Ovary (tissue), 3 donors: ENCODE measurements around the gene GTF2IRD2.
"Not testable (repeated sequence)": the region's sequence is repeated elsewhere in the genome, so short reads cannot be mapped to it uniquely, and the experiment has no call there.

Experiments used
- CTCF ChIP-seq, 3 donors: fragments of 450-650 bp in 2 of 3; fragments of 200-600 bp in 1 of 3; IDR thresholded peaks; one replicate each; pipeline versions ENCODE4 v1.5.1 to v1.8.0; 2016 to 2022; ENCODE audit warnings: antibody characterized with exemption in 3 of 3, mild to moderate bottlenecking in 1 of 3
- EP300 ChIP-seq: sonication (generic); formaldehyde crosslinking; IDR thresholded peaks from one replicate; pipeline ENCODE4 v1.6.1; 2017; ENCODE audit warnings: antibody characterized with exemption
- donor health status: DM: no; HTN: no; CAD: no.

GRCh38 chr7:74830411-74830810 is 21.0 kb downstream of the GTF2IRD2 start:
- not testable (repeated sequence) for TF ChIP-seq CTCF (IDR thresholded peaks at IDR 0.05); EP300
